Common myeloid progenitor, CD34-positive (primary cell): ENCODE data around the gene TINAG.

ENCODE experiments used
- CTCF ChIA-PET: fragments of 350-600 bp; sonication (Branson Sonifier 250); formaldehyde crosslinking; loops from one replicate; lab custom pipeline; 2021; ENCODE audit warnings: antibody characterized with exemption; lab: Charles Lee
- POLR2A ChIA-PET: fragments of 350-600 bp; sonication (Branson Sonifier 250); formaldehyde crosslinking; loops from one replicate; lab custom pipeline; 2021; ENCODE audit warnings: antibody characterized with exemption; lab: Charles Lee
- DNase-seq, 3 donors: peaks; one replicate each; pipeline versions ENCODE4 v3.0.0 to v3.0.0-alpha.2; 2013
- H3K27ac ChIP-seq, 2 experiments: 1 replicate in 1 of 2; 2 replicates in 1 of 2; pipeline ENCODE4 v1.7.0; 2013; ENCODE audit warnings: inconsistent platforms in 2 of 2, low read length in 2 of 2, mild to moderate bottlenecking in 2 of 2, low read depth in 1 of 2, moderate library complexity in 1 of 2; ENCODE audit not compliant: severe bottlenecking in 2 of 2, insufficient read depth in 1 of 2, poor library complexity in 1 of 2
- H3K27me3 ChIP-seq, 5 experiments: replicated peaks in 2 of 5; 1 replicate in 3 of 5; 2 replicates in 2 of 5; pipeline versions ENCODE4 v1.6.1 to v1.7.0; 2013; ENCODE audit warnings: low read length in 4 of 5, mild to moderate bottlenecking in 2 of 5, moderate library complexity in 2 of 5, inconsistent platforms in 1 of 5; ENCODE audit not compliant: insufficient read depth in 5 of 5, control insufficient read depth in 4 of 5
- H3K36me3 ChIP-seq, 4 experiments: 1 replicate in 2 of 4; 2 replicates in 2 of 4; pipeline versions ENCODE4 v1.6.1 to v1.7.0; 2013; ENCODE audit warnings: low read length in 3 of 4, control low read depth in 1 of 4, mild to moderate bottlenecking in 1 of 4; ENCODE audit not compliant: control insufficient read depth in 4 of 4, insufficient read depth in 4 of 4
- H3K4me1 ChIP-seq, 4 experiments: 1 replicate in 3 of 4; 2 replicates in 1 of 4; pipeline versions ENCODE4 v1.6.1 to v1.7.1; 2013; ENCODE audit warnings: low read length in 3 of 4, mild to moderate bottlenecking in 3 of 4, control low read depth in 1 of 4, inconsistent platforms in 1 of 4, moderate library complexity in 1 of 4; ENCODE audit not compliant: control insufficient read depth in 4 of 4, insufficient read depth in 4 of 4; ENCODE audit errors: control extremely low read depth in 1 of 4
- H3K4me3 ChIP-seq, 7 experiments: 1 replicate in 4 of 7; 2 replicates in 3 of 7; pipeline versions ENCODE4 v1.5.1 to v1.7.0; 2013; ENCODE audit warnings: mild to moderate bottlenecking in 7 of 7, low read length in 6 of 7, moderate library complexity in 6 of 7, inconsistent platforms in 2 of 7, low read depth in 2 of 7, control low read depth in 1 of 7; ENCODE audit not compliant: insufficient read depth in 4 of 7, control insufficient read depth in 1 of 7; ENCODE audit errors: extremely low read depth in 1 of 7
- H3K9me3 ChIP-seq, 5 experiments: 1 replicate in 4 of 5; 2 replicates in 1 of 5; pipeline versions ENCODE4 v1.6.1 to v1.7.1; 2013; ENCODE audit warnings: low read length in 4 of 5, mild to moderate bottlenecking in 2 of 5, inconsistent platforms in 1 of 5, low read depth in 1 of 5, moderate library complexity in 1 of 5; ENCODE audit not compliant: control insufficient read depth in 4 of 5, insufficient read depth in 2 of 5; ENCODE audit errors: control extremely low read depth in 1 of 5
- WGBS: methylation state at CpG from one replicate; pipeline ENCODE4 v1.1.5; 2013; ENCODE audit not compliant: insufficient coverage; 5-methylcytosine and 5-hydroxymethylcytosine counted together

TINAG gene

GRCh38 chr6:54288474-54288873 lies 19.8 kb upstream of the TINAG start:
- POLR2A ChIA-PET: no interaction called here
- DNase-seq: no peak
- Histone ChIP-seq H3K4me3 (no peak overlapping the region), H3K36me3 (no peaks in the 10 kb centered on the region), H3K9me3 (no peaks in the 10 kb centered on the region), H3K4me1 (no peaks in the 10 kb centered on the region), H3K27me3 (no peaks in the 10 kb centered on the region), H3K27ac (no peak overlapping the region)
- WGBS: 86% methylated on average over 1 of the region's 2 CpGs
- CTCF ChIA-PET: no interaction called here

- H3K27ac ChIP-seq: no peak overlapping the region
- H3K4me1 ChIP-seq: no peaks in the 10 kb centered on the region
- no peak overlapping the region for H3K4me3 ChIP-seq
- WGBS: 80% methylated on average over 2 of the region's 4 CpGs
- no peak for DNase-seq
- no peaks in the 10 kb centered on the region for H3K36me3 ChIP-seq
- CTCF ChIA-PET: no interaction called here
- no peaks in the 10 kb centered on the region for H3K9me3 ChIP-seq
- H3K27me3 ChIP-seq: no peaks in the 10 kb centered on the region
- POLR2A ChIA-PET: no interaction called here
Measured at GRCh38 chr6:54289426-54289825, 18.8 kb upstream of the TINAG start.

GRCh38 chr6:54291146-54291545 lies 17.1 kb upstream of the TINAG start:
- POLR2A ChIA-PET: no interaction called here
- DNase-seq: peak in 1 of 3 donors; percentile 21
- no CpG with 5 or more reads among the region's 2 CpGs for WGBS
- Histone ChIP-seq H3K27ac (no peak overlapping the region), H3K27me3 (no peaks in the 10 kb centered on the region), H3K4me3 (no peak overlapping the region), H3K36me3 (no peaks in the 10 kb centered on the region), H3K9me3 (peaks cover 0 to 4% (median 0%) of the 10 kb centered on the region in 5 experiments), H3K4me1 (no peaks in the 10 kb centered on the region)
- CTCF ChIA-PET: no interaction called here

- Histone ChIP-seq H3K4me3 (no peak overlapping the region), H3K36me3 (no peaks in the 10 kb centered on the region), H3K4me1 (no peaks in the 10 kb centered on the region), H3K27ac (no peak overlapping the region), H3K9me3 (peaks cover 0 to 5% (median 0%) of the 10 kb centered on the region in 5 experiments), H3K27me3 (no peaks in the 10 kb centered on the region)
- WGBS: 90% methylated on average over 2 of the region's 2 CpGs
- CTCF ChIA-PET: no interaction called here
- POLR2A ChIA-PET: no interaction called here
- peak in 1 of 3 donors; percentile 9 for DNase-seq
Measured at GRCh38 chr6:54291738-54292137, 16.5 kb upstream of the TINAG start.

- no peaks in the 10 kb centered on the region for H3K4me1 ChIP-seq
- CTCF ChIA-PET: no interaction called here
Measured at GRCh38 chr6:54294965-54295532, 13.2 kb upstream of the TINAG start.

GRCh38 chr6:54299542-54300269 lies 8.5 kb upstream of the TINAG start:
- Histone ChIP-seq H3K36me3 (no peaks in the 10 kb centered on the region), H3K4me3 (no peak overlapping the region), H3K27ac (no peak overlapping the region), H3K27me3 (no peaks in the 10 kb centered on the region), H3K9me3 (peaks cover 0 to 5% (median 0%) of the 10 kb centered on the region in 5 experiments), H3K4me1 (no peaks in the 10 kb centered on the region)
- CTCF ChIA-PET: no interaction called here
- DNase-seq: no peak
- POLR2A ChIA-PET: no interaction called here
- 100% methylated on average over 1 of the region's 2 CpGs for WGBS

More at GRCh38 chr6:54294965-54295532, 13.2 kb upstream of the TINAG start:
- Histone ChIP-seq H3K27me3 (no peaks in the 10 kb centered on the region), H3K27ac (no peak overlapping the region), H3K4me3 (no peak overlapping the region), H3K36me3 (no peaks in the 10 kb centered on the region), H3K9me3 (peaks cover 0 to 5% (median 0%) of the 10 kb centered on the region in 5 experiments)
- POLR2A ChIA-PET: no interaction called here
- no peak for DNase-seq
- 98% methylated on average over 8 of the region's 8 CpGs for WGBS

GRCh38 chr6:54301770-54302169 lies 6.5 kb upstream of the TINAG start:
- ChIA-PET CTCF (no interaction called here), POLR2A (no interaction called here)
- Histone ChIP-seq H3K36me3 (no peaks in the 10 kb centered on the region), H3K27ac (no peak overlapping the region), H3K4me3 (no peak overlapping the region), H3K27me3 (no peaks in the 10 kb centered on the region), H3K4me1 (no peaks in the 10 kb centered on the region), H3K9me3 (no peaks in the 10 kb centered on the region)
- no peak for DNase-seq
